Hematopoietic multipotent progenitor cell treated with erythropoietin and hydrocortisone succinate and interleukin-3 and kit ligand, for 15 days (in vitro differentiated cells): ENCODE data around the gene SPEN.
"Not testable (repeated sequence)": the region's sequence is repeated elsewhere in the genome, so short reads cannot be mapped to it uniquely, and the experiment has no call there.

Source experiments
- DNase-seq: peaks from one replicate; pipeline ENCODE4 v3.0.0-alpha.2; 2015; ENCODE audit warnings: low spot score

Gene SPEN

GRCh38 chr1:15847100-15847892 lies at the start of gene SPEN:
TSS of gene SPEN (plus strand) at chr1:15847707. CDS start at chr1:15848068, 361 bp downstream.
- peak; percentile 93 for DNase-seq

GRCh38 chr1:15799004-15799867 lies 48.3 kb upstream of the SPEN start:
- no peak for DNase-seq

GRCh38 chr1:15799928-15800835 lies 47.3 kb upstream of the SPEN start:
- no peak for DNase-seq

DNA sequence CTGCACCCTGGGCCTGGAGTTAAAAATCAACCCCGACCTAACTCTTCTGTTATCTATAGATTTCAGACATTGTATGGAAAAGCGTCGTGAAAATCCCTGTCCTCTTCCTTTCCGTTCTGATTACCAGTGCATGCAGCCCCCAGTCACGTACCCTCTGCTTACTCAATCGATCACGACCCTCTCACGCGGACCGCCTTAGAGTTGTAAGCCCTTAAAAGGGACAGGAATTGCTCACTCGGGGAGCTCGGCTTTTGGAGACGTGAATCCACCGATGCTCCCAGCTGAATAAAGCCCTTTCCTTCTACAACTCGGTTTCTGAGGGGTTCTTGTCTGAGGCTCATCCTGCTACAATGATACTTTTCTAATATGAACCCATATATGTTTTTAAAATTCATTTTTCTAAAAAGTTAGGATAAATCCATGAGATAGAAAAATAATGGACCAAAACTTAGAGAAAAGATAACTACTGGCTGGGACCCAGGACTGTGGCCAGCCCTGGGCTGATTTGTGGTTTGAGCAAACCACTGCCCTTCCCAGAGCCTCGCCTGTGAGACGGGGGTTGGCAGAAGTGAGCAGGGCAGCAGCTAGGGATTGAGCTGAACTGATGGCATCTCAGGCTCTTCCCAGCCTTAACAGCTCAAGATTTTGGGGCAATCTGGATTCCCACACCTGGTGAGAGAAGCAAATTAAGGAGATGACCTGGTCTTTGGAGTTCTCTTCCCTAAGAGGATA lies 45.1 kb upstream of the SPEN start:
- no peak for DNase-seq

- DNase-seq = peak; percentile 27
Observed at GRCh38 chr1:15803380-15803779, 44.1 kb upstream of the SPEN start.

DNA sequence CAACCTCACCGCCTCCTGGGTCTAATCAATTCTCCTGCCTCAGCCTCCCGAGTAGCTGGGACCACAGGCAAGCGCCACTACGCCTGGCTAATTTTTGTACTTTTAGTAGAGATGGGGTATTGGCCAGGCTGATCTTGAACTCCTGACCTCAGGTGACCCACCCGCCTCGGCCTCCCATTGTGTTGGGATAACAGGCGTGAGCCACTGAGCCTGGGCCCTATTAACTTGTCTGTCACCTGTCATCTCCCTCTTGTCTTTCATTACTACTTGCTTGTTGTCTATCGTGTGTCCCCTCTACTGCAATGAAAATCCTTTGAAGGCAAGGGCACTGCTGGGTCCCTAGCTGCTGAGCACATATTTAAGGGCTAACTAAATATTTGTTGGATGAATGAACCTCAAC lies 43.4 kb upstream of the SPEN start:
- DNase-seq = no peak

DNA sequence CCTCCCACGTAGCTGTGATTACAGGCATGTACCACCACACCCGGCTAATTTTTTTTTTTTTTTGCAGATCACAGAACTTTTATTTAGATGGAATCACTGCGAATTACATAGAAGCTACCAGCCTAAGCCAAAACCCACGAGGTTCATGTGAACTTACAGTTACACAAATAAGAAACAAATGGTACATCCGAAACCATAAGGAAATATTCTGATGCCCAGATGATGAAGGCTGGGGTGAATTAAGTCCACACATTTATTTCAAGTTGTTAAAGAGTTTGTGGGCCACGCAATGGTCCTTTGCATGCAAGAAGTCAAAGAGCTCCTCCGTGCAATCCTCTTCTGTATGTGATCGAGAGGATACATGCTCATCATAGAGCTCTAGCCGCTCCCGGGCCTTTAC lies 40.4 kb upstream of the SPEN start:
- DNase-seq = no peak

GRCh38 chr1:15807549-15807948 lies 40.0 kb upstream of the SPEN start, which contains the start of gene UQCRHL:
TSS of gene UQCRHL (minus strand) at chr1:15807649. CDS start at chr1:15807649, 0 bp downstream.
- not testable (repeated sequence) for DNase-seq

DNA sequence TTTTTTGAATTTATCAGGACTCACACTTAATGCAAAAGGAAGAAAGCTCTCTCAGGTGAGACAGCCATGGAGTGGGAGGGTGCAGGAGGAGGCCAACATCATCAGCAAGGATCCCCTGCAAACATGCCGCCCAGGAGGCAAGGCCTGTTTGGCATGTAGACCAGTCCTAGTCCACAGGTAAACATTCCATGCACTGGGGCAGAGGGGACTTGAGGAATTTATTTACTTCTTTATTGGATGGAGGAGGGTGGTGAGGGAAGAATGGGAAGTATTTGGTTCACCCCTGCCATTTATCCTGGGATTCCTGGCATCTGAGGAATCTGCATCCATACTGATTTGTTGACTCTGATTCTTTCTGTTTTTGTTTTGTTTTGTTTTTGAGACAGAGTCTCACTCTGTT lies 38.6 kb upstream of the SPEN start:
- no peak for DNase-seq

DNA sequence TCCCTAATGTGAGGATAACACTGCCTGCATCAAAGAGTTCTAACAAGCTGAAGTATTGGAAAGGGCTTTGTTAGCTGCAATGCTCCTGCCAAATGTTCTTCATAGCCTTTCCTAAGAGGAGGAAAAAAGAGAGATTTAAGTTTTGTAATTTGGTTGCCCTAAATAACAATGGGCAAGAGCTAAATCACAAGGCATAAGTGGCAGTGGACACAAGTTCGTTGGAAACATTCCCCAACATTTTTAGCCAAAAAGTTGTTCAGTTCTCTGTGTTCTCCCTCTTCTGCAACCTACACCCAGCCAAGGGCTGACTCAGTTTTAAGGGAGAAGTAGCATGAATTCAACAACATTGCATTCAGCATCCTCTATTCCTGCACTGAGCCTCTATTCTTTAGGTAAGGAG lies 37.4 kb upstream of the SPEN start:
- DNase-seq = no peak

GRCh38 chr1:15816674-15817073 lies 30.8 kb upstream of the SPEN start:
- no peak for DNase-seq

- DNase-seq = no peak
Observed at GRCh38 chr1:15820478-15820877, 27.0 kb upstream of the SPEN start.

GRCh38 chr1:15825800-15826199 lies 21.7 kb upstream of the SPEN start:
- no peak for DNase-seq

GRCh38 chr1:15826810-15827507 lies 20.5 kb upstream of the SPEN start:
- DNase-seq = no peak

GRCh38 chr1:15827567-15827966 lies 19.9 kb upstream of the SPEN start:
- not testable (repeated sequence) for DNase-seq

DNA sequence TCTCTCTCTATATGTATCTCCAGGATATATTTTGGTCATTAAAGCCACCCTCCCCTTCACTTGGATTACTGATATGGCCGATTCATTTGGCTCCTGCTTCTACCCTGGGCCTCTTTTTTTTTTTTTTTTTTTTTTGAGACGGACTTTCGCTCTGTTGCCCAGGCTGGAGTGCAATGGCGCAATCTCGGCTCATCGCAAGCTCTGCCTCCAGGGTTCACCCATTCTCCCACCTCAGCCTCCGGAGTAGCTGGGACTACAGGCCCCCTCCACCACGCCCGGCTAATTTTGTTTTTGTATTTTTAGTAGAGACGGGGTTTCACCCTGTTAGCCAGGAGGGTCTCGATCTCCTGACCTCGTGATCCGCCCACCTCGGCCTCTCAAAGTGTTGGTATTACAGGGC lies 18.6 kb upstream of the SPEN start:
- DNase-seq = not testable (repeated sequence)

DNA sequence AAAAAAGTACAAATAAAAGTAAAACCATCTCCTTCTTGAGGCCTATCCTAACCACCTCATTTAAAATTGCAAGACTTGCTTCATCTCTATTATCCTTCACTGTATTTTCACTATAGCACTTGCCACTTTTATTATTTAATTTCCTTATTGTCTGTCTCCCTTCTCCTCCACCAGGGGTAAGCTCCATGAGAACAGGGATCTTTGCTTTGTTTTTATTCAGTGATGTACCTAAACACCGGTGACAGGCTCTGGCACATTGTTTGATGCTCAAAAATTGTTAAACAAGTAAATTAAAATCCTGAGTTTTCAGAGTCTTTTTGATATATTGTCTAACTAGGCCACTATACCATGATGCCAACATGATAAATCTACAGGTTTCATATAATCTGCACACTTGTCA lies 17.2 kb upstream of the SPEN start:
- no peak for DNase-seq

DNA sequence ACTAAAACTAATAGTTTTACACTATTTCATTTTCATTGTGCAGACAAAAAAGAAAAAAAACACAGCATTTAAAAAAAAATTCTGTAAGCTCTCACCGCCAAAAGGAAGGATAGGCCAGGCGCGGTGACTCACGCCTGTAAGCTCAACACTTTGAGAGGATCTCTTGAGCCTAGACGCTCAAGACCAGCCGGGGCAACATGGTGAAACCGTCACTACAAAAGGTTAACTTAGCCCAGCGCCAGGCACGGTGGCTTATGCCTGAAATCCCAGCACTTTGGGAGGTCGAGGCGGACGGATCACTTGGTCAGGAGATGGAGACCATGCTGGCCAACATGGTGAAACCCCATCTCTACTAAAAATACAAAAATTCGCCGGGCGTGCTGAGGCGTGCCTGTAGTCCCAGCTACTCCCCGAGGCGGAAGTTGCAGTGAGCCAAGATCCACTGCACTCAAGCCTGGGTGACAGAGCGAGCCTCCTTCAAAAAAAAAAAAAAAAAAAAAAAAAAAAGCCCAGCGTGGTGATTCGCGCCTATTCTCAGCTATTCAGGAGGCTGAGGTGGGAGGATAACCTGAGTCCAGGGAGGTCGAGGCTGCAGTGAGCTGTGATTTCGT lies 14.3 kb upstream of the SPEN start:
- no peak for DNase-seq

DNA sequence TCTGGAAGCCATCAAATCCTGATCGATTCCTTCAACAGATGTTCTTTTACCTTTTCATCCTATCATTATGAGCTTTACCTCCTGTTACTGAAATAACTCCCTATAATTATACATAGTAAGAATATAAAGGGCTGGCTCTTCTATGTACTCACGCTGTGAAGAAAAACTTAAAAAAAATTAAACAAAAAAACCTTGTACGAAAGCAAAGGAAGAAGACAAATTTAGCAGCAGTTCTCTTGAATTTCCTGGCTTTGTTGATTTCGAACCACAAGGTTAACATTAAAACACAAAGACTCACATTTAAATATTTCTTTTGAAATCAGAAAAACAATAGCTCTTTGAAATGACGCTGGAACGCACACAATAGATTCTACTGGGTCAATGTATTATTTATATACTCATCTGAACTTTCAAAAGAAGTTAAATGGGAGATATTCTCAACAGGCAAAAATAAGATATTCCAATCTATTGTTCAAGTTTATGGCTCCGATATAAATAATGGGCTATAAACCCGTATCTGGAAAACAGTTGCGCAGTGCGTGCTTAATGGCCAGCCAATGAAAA lies 13.6 kb upstream of the SPEN start:
- no peak for DNase-seq
